H9 (cell line): Measurements from ENCODE around the gene MACROD1. TPM values are rescaled to one million over a fixed set of nuclear protein-coding genes. Genes with fewer than 3 reads are reported as not detected.

Experiments
- DNase-seq: peaks from one replicate; pipeline ENCODE4 v3.0.0-alpha.2; 2017
- H2AFZ ChIP-seq: one replicate; pipeline ENCODE4 v1.6.1; 2013; ENCODE audit warnings: mild to moderate bottlenecking, low read length, control low read depth, moderate library complexity
- H2AK5ac ChIP-seq: 2 replicates; pipeline ENCODE4 v1.6.1; 2013; ENCODE audit warnings: low read length, control low read depth, mixed read lengths; ENCODE audit not compliant: insufficient read length
- H2BK120ac ChIP-seq: one replicate; pipeline ENCODE4 v1.6.1; 2013; ENCODE audit warnings: low read depth, mild to moderate bottlenecking, low read length, control low read depth, inconsistent platforms; ENCODE audit not compliant: poor library complexity, severe bottlenecking
- H2BK12ac ChIP-seq: 2 replicates; pipeline ENCODE4 v1.6.1; 2013; ENCODE audit warnings: low read length, control low read depth, mixed read lengths, low read depth; ENCODE audit not compliant: insufficient read length
- H2BK15ac ChIP-seq: 2 replicates; pipeline ENCODE4 v1.6.1; 2013; ENCODE audit warnings: low read depth, low read length, control low read depth
- H2BK20ac ChIP-seq: one replicate; pipeline ENCODE4 v1.6.1; 2013; ENCODE audit warnings: low read depth, mild to moderate bottlenecking, low read length, control low read depth, inconsistent platforms; ENCODE audit not compliant: poor library complexity, severe bottlenecking
- H2BK5ac ChIP-seq: 2 replicates; pipeline ENCODE4 v1.6.1; 2013; ENCODE audit warnings: low read length, control low read depth, mixed read lengths; ENCODE audit not compliant: insufficient read length
- H3K14ac ChIP-seq: 2 replicates; pipeline ENCODE4 v1.6.1; 2013; ENCODE audit warnings: low read length, control low read depth; ENCODE audit not compliant: insufficient read depth
- H3K18ac ChIP-seq: 2 replicates; pipeline ENCODE4 v1.6.1; 2013; ENCODE audit warnings: low read depth, mild to moderate bottlenecking, mixed read lengths, low read length, control low read depth; ENCODE audit not compliant: insufficient read length
- H3K23ac ChIP-seq: 2 replicates; pipeline ENCODE4 v1.6.1; 2013; ENCODE audit warnings: low read length, control low read depth, mixed read lengths, low read depth; ENCODE audit not compliant: insufficient read length
- H3K23me2 ChIP-seq: 2 replicates; pipeline ENCODE4 v1.6.1; 2013; ENCODE audit warnings: low read depth, mild to moderate bottlenecking, mixed read lengths, low read length, control low read depth; ENCODE audit not compliant: insufficient read length, poor library complexity, severe bottlenecking
- H3K27ac ChIP-seq: 2 replicates; pipeline ENCODE4 v1.5.1; 2013; ENCODE audit warnings: low read length, control low read depth, mixed read lengths, low read depth; ENCODE audit not compliant: insufficient read length
- H3K27me3 ChIP-seq: 2 replicates; pipeline ENCODE4 v1.6.1; 2013; ENCODE audit warnings: low read length, control low read depth, inconsistent platforms; ENCODE audit not compliant: insufficient read depth
- H3K4ac ChIP-seq: 2 replicates; pipeline ENCODE4 v1.6.1; 2013; ENCODE audit warnings: low read depth, mild to moderate bottlenecking, control low read depth, inconsistent platforms, low read length, moderate library complexity
- H3K4me1 ChIP-seq: 2 replicates; pipeline ENCODE4 v1.6.1; 2013; ENCODE audit warnings: low read length, control low read depth, inconsistent platforms; ENCODE audit not compliant: insufficient read depth
- H3K4me2 ChIP-seq: 2 replicates; pipeline ENCODE4 v1.6.1; 2013; ENCODE audit warnings: low read length, control low read depth, mixed read lengths; ENCODE audit not compliant: insufficient read length, insufficient read depth
- H3K56ac ChIP-seq: 2 replicates; pipeline ENCODE4 v1.6.1; 2013; ENCODE audit warnings: low read depth, mild to moderate bottlenecking, mixed read lengths, low read length, control low read depth; ENCODE audit not compliant: insufficient read length
- H3K79me1 ChIP-seq: 2 replicates; pipeline ENCODE4 v1.6.1; 2013; ENCODE audit warnings: low read depth, mild to moderate bottlenecking, moderate library complexity, low read length, control low read depth, inconsistent platforms; ENCODE audit not compliant: insufficient read depth, poor library complexity, severe bottlenecking
- H3K79me2 ChIP-seq: 2 replicates; pipeline ENCODE4 v1.6.1; 2013; ENCODE audit warnings: low read length, control low read depth, inconsistent platforms; ENCODE audit not compliant: insufficient read depth
- H3K9ac ChIP-seq: 2 replicates; pipeline ENCODE4 v1.6.1; 2013; ENCODE audit warnings: low read length, control low read depth, mixed read lengths; ENCODE audit not compliant: insufficient read length; ENCODE audit errors: extremely low read depth
- H3K9me3 ChIP-seq: one replicate; pipeline ENCODE4 v1.6.1; 2013; ENCODE audit warnings: low read depth, low read length, inconsistent platforms; ENCODE audit not compliant: control insufficient read depth
- H3T11ph ChIP-seq: one replicate; pipeline ENCODE4 v1.6.1; 2013; ENCODE audit warnings: mild to moderate bottlenecking, low read length, control low read depth, inconsistent platforms
- H4K20me1 ChIP-seq: one replicate; pipeline ENCODE4 v1.6.1; 2013; ENCODE audit not compliant: control insufficient read depth, insufficient read length, insufficient read depth
- H4K5ac ChIP-seq: 2 replicates; pipeline ENCODE4 v1.6.1; 2013; ENCODE audit warnings: low read depth, mild to moderate bottlenecking, mixed read lengths, low read length, control low read depth; ENCODE audit not compliant: insufficient read length
- H4K8ac ChIP-seq: replicated peaks from 2 replicates; pipeline ENCODE4 v1.6.1; 2013; ENCODE audit warnings: low read length, control low read depth, mixed read lengths, low read depth; ENCODE audit not compliant: insufficient read length
- H4K91ac ChIP-seq: 2 replicates; pipeline ENCODE4 v1.6.1; 2013; ENCODE audit warnings: low read depth, mild to moderate bottlenecking, moderate library complexity, mixed read lengths, low read length, control low read depth; ENCODE audit not compliant: insufficient read length
- H3K27ac Mint-ChIP-seq, 3 experiments: 2 replicates in 2 of 3; 3 replicates in 1 of 3; pipeline ENCODE4 v1.8.0; 2020 to 2021; ENCODE audit warnings: mixed read lengths in 3 of 3, mild to moderate bottlenecking in 1 of 3, moderate library complexity in 1 of 3
- H3K27me3 Mint-ChIP-seq: 2 replicates; pipeline ENCODE4 v1.8.0; 2021; ENCODE audit warnings: low read depth, mild to moderate bottlenecking, moderate library complexity, mixed read lengths
- H3K36me3 Mint-ChIP-seq, 3 experiments: 2 replicates in 2 of 3; 3 replicates in 1 of 3; pipeline ENCODE4 v1.8.0; 2020 to 2021; ENCODE audit warnings: low read depth in 3 of 3, mixed read lengths in 3 of 3; ENCODE audit not compliant: insufficient read depth in 1 of 3
- H3K4me1 Mint-ChIP-seq, 2 experiments: 2 replicates each; pipeline ENCODE4 v1.8.0; 2020; ENCODE audit warnings: mixed read lengths in 2 of 2
- H3K4me3 Mint-ChIP-seq, 2 experiments: 2 replicates in 1 of 2; 3 replicates in 1 of 2; pipeline ENCODE4 v1.8.0; 2020 to 2021; ENCODE audit warnings: mild to moderate bottlenecking in 2 of 2, mixed read lengths in 2 of 2, moderate library complexity in 1 of 2
- H3K9me3 Mint-ChIP-seq, 2 experiments: 2 replicates in 1 of 2; 3 replicates in 1 of 2; pipeline ENCODE4 v1.8.0; 2020; ENCODE audit warnings: mild to moderate bottlenecking in 2 of 2, mixed read lengths in 2 of 2, moderate library complexity in 1 of 2
- WGBS: extraction: QIAGEN DNeasy Blood & Tissue Kit; methylation state at CpG from one replicate; pipeline ENCODE4 v1.1.7; 2013; ENCODE audit warnings: missing lambda C conversion rate, low lambda C conversion rate, mixed read lengths; ENCODE audit not compliant: insufficient read length; ENCODE audit errors: extremely low coverage; 5-methylcytosine and 5-hydroxymethylcytosine counted together
- total RNA-seq: library from RNA; stranded (reverse); gene quantifications from 2 replicates; pipeline ENCODE4 v1.2.1, GENCODE V29; 2021
- TF ChIP-seq, protein P1 (sequence below): fragments of 200-600 bp; sonication (generic); conservative IDR thresholded peaks from 3 replicates; pipeline ENCODE4 v1.8.0; 2021; ENCODE audit warnings: antibody characterized with exemption, mild to moderate bottlenecking

Gene MACROD1
- total RNA-seq, 1 experiment from 2014 or later = 21.2 TPM

DNA sequence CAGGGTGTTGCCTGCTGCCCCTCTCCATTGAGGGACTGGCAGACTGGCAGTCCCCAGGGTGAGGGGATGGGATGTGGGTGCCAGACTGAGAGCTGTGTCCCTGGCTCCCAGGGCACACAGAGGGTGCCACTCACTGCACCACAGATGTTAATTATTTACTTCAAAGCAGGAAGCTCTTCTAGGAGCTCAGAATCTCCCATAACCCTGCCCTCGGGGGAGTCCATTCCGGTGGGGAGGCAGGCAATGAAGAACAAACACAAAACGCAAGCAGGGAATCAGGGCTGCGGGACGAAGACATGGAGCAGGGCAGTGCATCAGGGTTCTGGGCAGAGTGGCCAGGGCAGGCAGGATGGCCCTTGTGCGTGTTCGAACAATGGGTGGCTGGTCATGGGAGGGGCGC lies 154.5 kb downstream of the MACROD1 start:
- Histone ChIP-seq H2BK5ac (no peak overlapping the region), H3K18ac (no peak overlapping the region), H3K9me3 (no peaks in the 10 kb centered on the region), H3K79me1 (no peaks in the 10 kb centered on the region), H2AK5ac (no peak overlapping the region), H3T11ph (no peak overlapping the region), H2BK15ac (no peak overlapping the region), H3K4ac (no peak overlapping the region), H3K4me2 (no peak overlapping the region), H3K27ac (no peak overlapping the region), H3K4me1 (no peaks in the 10 kb centered on the region), H3K23me2 (peaks cover 11% of the 10 kb centered on the region), H3K79me2 (no peaks in the 10 kb centered on the region), H4K91ac (no peak overlapping the region), H3K56ac (no peak overlapping the region), H3K23ac (no peak overlapping the region), H4K20me1 (no peaks in the 10 kb centered on the region), H3K9ac (no peak overlapping the region), H3K27me3 (peaks cover 25% of the 10 kb centered on the region; the same call in 1 of the 2 replicates), H2BK120ac (no peak overlapping the region), H4K8ac (no peak overlapping the region), H2BK20ac (no peak overlapping the region), H3K14ac (no peak overlapping the region), H2AFZ (no peak overlapping the region), H4K5ac (no peak overlapping the region), H2BK12ac (no peak overlapping the region)
- peaks cover 9 to 14% of the 10 kb centered on the region in 2 experiments; a peak in 3 of 5 replicates for H3K9me3 Mint-ChIP-seq
- TF ChIP-seq, protein P1, sequence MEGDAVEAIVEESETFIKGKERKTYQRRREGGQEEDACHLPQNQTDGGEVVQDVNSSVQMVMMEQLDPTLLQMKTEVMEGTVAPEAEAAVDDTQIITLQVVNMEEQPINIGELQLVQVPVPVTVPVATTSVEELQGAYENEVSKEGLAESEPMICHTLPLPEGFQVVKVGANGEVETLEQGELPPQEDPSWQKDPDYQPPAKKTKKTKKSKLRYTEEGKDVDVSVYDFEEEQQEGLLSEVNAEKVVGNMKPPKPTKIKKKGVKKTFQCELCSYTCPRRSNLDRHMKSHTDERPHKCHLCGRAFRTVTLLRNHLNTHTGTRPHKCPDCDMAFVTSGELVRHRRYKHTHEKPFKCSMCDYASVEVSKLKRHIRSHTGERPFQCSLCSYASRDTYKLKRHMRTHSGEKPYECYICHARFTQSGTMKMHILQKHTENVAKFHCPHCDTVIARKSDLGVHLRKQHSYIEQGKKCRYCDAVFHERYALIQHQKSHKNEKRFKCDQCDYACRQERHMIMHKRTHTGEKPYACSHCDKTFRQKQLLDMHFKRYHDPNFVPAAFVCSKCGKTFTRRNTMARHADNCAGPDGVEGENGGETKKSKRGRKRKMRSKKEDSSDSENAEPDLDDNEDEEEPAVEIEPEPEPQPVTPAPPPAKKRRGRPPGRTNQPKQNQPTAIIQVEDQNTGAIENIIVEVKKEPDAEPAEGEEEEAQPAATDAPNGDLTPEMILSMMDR = no peak
- peaks cover 87% of the 10 kb centered on the region for H3K27me3 Mint-ChIP-seq
- DNase-seq = no peak
- peaks cover 2 to 10% (median 4%) of the 10 kb centered on the region in 3 experiments; a peak in 5 of 7 replicates for H3K36me3 Mint-ChIP-seq
- peaks cover 16 to 17% of the 10 kb centered on the region in 2 experiments for H3K4me1 Mint-ChIP-seq
- WGBS = no CpG with 5 or more reads among the region's 8 CpGs
- H3K27ac Mint-ChIP-seq = no peak overlapping the region
- no peak overlapping the region for H3K4me3 Mint-ChIP-seq
